GM12873 (cell line): ENCODE results near the gene TTC39B.

Source experiments
- CTCF ChIP-seq: IDR thresholded peaks from 2 replicates; pipeline ENCODE4 v1.5.1; 2012; ENCODE audit warnings: low read depth, mild to moderate bottlenecking, moderate library complexity, low read length, control low read depth; ENCODE audit not compliant: insufficient read depth; ENCODE audit errors: missing control alignments

TTC39B gene

GRCh38 chr9:15248081-15248480, 58.9 kb downstream of the TTC39B start:
- no peak for TF ChIP-seq CTCF

GRCh38 chr9:15246708-15247107, 60.3 kb downstream of the TTC39B start:
- no peak for TF ChIP-seq CTCF

GRCh38 chr9:15246243-15246642, 60.8 kb downstream of the TTC39B start:
- no peak for TF ChIP-seq CTCF

- TF ChIP-seq CTCF: no peak
Measured at GRCh38 chr9:15244001-15244441, 63.0 kb downstream of the TTC39B start.

GRCh38 chr9:15243081-15243480, 63.9 kb downstream of the TTC39B start:
- TF ChIP-seq CTCF: no peak

GRCh38 chr9:15240927-15241326, 66.1 kb downstream of the TTC39B start:
- no peak for TF ChIP-seq CTCF

- TF ChIP-seq CTCF: no peak
Measured at GRCh38 chr9:15239816-15240215, 67.2 kb downstream of the TTC39B start.
